HL-60 (cell line): Measurements from ENCODE around the gene CGGBP1.

Source experiments
- DNase-seq, 2 experiments: peaks; one replicate each; pipeline ENCODE4 v3.0.0-alpha.2; 2010 to 2020; ENCODE audit warnings: low read depth in 1 of 2, low spot score in 1 of 2
- H3K27ac ChIP-seq: fragments of 250-450 bp; sonication (Bioruptor Pico); replicated peaks from 2 replicates; pipeline ENCODE4 v1.5.1; 2020; ENCODE audit warnings: mild to moderate bottlenecking, moderate library complexity
- H3K27me3 ChIP-seq: fragments of 250-450 bp; sonication (Bioruptor Pico); 2 replicates; pipeline ENCODE4 v1.5.1; 2021; ENCODE audit warnings: mild to moderate bottlenecking, moderate library complexity; ENCODE audit not compliant: insufficient read depth, poor library complexity, severe bottlenecking
- H3K4me3 ChIP-seq: replicated peaks from 2 replicates; pipeline ENCODE4 v1.5.1; 2011; ENCODE audit warnings: mild to moderate bottlenecking, control low read depth, low read length; ENCODE audit not compliant: insufficient read depth
- GABPA ChIP-seq: IDR thresholded peaks from 2 replicates; pipeline ENCODE4 v1.6.1; 2012; ENCODE audit warnings: low read depth
- POLR2AphosphoS5 ChIP-seq: IDR thresholded peaks from 2 replicates; pipeline ENCODE4 v1.6.1; 2012; ENCODE audit warnings: low read depth
- SPI1 ChIP-seq: IDR thresholded peaks from 2 replicates; pipeline ENCODE4 v1.6.1; 2012; ENCODE audit warnings: low read depth, mild to moderate bottlenecking, borderline replicate concordance
- TF ChIP-seq, protein P1 (sequence below): IDR thresholded peaks from one replicate; pipeline ENCODE4 v1.5.1; 2011; ENCODE audit warnings: low read length, control low read depth, inconsistent platforms; ENCODE audit not compliant: insufficient read depth
- TF ChIP-seq, protein P2 (sequence below): IDR thresholded peaks from 2 replicates; pipeline ENCODE4 v1.6.1; 2012; ENCODE audit warnings: low read depth; ENCODE audit not compliant: insufficient replicate concordance

CGGBP1 gene

DNA sequence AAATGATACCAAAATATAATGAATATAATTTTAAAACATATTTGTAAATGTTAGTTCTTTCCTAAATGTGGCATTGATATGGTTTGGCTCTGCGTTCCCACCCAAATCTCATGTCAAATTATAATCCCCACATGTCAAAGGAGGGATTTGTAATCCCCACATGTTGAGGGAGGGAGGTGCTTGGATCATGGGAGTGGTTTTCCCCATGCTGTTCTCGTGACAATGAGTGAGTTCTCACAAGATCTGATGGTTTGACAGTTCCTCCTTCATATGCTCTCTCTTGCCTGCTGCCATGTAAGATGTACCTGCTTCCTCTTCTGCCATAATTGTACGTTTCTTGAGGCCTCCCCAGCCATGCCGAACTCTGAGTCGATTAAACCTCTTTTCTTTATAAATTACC, 12.0 kb downstream of the CGGBP1 start:
- H3K4me3 ChIP-seq = no peak overlapping the region
- H3K27me3 ChIP-seq = no peaks in the 10 kb centered on the region
- no peak overlapping the region for H3K27ac ChIP-seq
- peak in 1 of 2 experiments; percentile 9 for DNase-seq
- TF ChIP-seq, protein P1, sequence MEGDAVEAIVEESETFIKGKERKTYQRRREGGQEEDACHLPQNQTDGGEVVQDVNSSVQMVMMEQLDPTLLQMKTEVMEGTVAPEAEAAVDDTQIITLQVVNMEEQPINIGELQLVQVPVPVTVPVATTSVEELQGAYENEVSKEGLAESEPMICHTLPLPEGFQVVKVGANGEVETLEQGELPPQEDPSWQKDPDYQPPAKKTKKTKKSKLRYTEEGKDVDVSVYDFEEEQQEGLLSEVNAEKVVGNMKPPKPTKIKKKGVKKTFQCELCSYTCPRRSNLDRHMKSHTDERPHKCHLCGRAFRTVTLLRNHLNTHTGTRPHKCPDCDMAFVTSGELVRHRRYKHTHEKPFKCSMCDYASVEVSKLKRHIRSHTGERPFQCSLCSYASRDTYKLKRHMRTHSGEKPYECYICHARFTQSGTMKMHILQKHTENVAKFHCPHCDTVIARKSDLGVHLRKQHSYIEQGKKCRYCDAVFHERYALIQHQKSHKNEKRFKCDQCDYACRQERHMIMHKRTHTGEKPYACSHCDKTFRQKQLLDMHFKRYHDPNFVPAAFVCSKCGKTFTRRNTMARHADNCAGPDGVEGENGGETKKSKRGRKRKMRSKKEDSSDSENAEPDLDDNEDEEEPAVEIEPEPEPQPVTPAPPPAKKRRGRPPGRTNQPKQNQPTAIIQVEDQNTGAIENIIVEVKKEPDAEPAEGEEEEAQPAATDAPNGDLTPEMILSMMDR = no peak
- TF ChIP-seq GABPA (no peak), POLR2AphosphoS5 (no peak), SPI1 (no peak)
- TF ChIP-seq, protein P2, sequence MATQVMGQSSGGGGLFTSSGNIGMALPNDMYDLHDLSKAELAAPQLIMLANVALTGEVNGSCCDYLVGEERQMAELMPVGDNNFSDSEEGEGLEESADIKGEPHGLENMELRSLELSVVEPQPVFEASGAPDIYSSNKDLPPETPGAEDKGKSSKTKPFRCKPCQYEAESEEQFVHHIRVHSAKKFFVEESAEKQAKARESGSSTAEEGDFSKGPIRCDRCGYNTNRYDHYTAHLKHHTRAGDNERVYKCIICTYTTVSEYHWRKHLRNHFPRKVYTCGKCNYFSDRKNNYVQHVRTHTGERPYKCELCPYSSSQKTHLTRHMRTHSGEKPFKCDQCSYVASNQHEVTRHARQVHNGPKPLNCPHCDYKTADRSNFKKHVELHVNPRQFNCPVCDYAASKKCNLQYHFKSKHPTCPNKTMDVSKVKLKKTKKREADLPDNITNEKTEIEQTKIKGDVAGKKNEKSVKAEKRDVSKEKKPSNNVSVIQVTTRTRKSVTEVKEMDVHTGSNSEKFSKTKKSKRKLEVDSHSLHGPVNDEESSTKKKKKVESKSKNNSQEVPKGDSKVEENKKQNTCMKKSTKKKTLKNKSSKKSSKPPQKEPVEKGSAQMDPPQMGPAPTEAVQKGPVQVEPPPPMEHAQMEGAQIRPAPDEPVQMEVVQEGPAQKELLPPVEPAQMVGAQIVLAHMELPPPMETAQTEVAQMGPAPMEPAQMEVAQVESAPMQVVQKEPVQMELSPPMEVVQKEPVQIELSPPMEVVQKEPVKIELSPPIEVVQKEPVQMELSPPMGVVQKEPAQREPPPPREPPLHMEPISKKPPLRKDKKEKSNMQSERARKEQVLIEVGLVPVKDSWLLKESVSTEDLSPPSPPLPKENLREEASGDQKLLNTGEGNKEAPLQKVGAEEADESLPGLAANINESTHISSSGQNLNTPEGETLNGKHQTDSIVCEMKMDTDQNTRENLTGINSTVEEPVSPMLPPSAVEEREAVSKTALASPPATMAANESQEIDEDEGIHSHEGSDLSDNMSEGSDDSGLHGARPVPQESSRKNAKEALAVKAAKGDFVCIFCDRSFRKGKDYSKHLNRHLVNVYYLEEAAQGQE = no peak

DNA sequence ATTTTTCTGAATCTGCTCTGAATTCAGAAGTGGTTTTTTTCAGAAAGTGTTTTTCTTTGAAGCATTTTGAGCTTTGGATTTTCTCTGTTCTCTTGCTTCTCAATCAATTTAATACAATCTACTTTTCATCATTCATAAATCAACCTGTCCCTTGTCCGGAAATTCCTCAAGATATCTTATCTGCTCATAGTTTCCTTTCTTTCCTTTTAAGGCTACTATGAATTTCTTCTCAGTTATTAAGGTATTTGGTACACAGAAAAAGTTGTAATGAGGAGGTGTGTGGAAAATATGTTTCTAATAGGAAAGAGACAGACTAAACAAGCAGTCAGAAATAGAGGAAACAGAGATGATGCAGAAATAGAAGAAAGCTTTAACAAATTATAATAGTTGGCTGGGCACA, 14.4 kb downstream of the CGGBP1 start:
- Histone ChIP-seq H3K4me3 (no peak overlapping the region), H3K27ac (no peak overlapping the region), H3K27me3 (no peaks in the 10 kb centered on the region)
- DNase-seq = no peak
- no peak for TF ChIP-seq GABPA
- TF ChIP-seq SPI1 = no peak
- TF ChIP-seq, protein P1 = no peak
- TF ChIP-seq, protein P2 = no peak
- no peak for TF ChIP-seq POLR2AphosphoS5

GRCh38 chr3:88041005-88041404, 17.8 kb downstream of the CGGBP1 start:
- Histone ChIP-seq H3K27me3 (no peaks in the 10 kb centered on the region), H3K4me3 (no peak overlapping the region), H3K27ac (no peak overlapping the region)
- DNase-seq = no peak
- TF ChIP-seq, protein P1 = no peak
- TF ChIP-seq GABPA (no peak), POLR2AphosphoS5 (no peak), SPI1 (no peak)
- TF ChIP-seq, protein P2 = no peak
